ENCODE results near the gene LNX1.

Gene LNX1

GRCh38 chr4:53527930-53528329, 63.4 kb downstream of the LNX1 start:
- no peak overlapping the region for H3K27ac ChIP-seq (ENCODE audit: insufficient read depth, low read depth, low read length, poor library complexity, severe bottlenecking)
- H3K4me1 ChIP-seq (ENCODE audit: control insufficient read depth, insufficient read depth, low read length) = peaks cover 13% of the 10 kb centered on the region
- H3K4me3 ChIP-seq (ENCODE audit: insufficient read depth, low read depth, low read length) = no peak overlapping the region
- H3K36me3 ChIP-seq (ENCODE audit: control insufficient read depth, insufficient read depth, low read length) = no peaks in the 10 kb centered on the region
- 87 to 94% methylated on average over 4 of the region's 4 CpGs for WGBS, 2 experiments
- H3K9me3 ChIP-seq (ENCODE audit: control insufficient read depth, low read length) = no peaks in the 10 kb centered on the region
- H3K27me3 ChIP-seq (ENCODE audit: control insufficient read depth, insufficient read depth, low read length, poor library complexity, severe bottlenecking) = no peaks in the 10 kb centered on the region

GRCh38 chr4:53527326-53527725, 64.0 kb downstream of the LNX1 start:
- H3K36me3 ChIP-seq (ENCODE audit: control insufficient read depth, insufficient read depth, low read length) = no peaks in the 10 kb centered on the region
- 20 to 21% methylated on average over 1 of the region's 1 CpG for WGBS, 2 experiments

GRCh38 chr4:53522334-53522733, 69.0 kb downstream of the LNX1 start:
- Histone ChIP-seq H3K27me3 (ENCODE audit: control insufficient read depth, insufficient read depth, low read length, poor library complexity, severe bottlenecking) (no peaks in the 10 kb centered on the region), H3K36me3 (ENCODE audit: control insufficient read depth, insufficient read depth, low read length) (no peaks in the 10 kb centered on the region), H3K4me3 (ENCODE audit: insufficient read depth, low read depth, low read length) (no peak overlapping the region), H3K9me3 (ENCODE audit: control insufficient read depth, low read length) (no peaks in the 10 kb centered on the region), H3K27ac (ENCODE audit: insufficient read depth, low read depth, low read length, poor library complexity, severe bottlenecking) (no peak overlapping the region), H3K4me1 (ENCODE audit: control insufficient read depth, insufficient read depth, low read length) (peaks cover 19% of the 10 kb centered on the region)

More at GRCh38 chr4:53527326-53527725, 64.0 kb downstream of the LNX1 start:
- Histone ChIP-seq H3K27ac (ENCODE audit: insufficient read depth, low read depth, low read length, poor library complexity, severe bottlenecking) (no peak overlapping the region), H3K4me1 (ENCODE audit: control insufficient read depth, insufficient read depth, low read length) (peaks cover 13% of the 10 kb centered on the region), H3K9me3 (ENCODE audit: control insufficient read depth, low read length) (no peaks in the 10 kb centered on the region), H3K27me3 (ENCODE audit: control insufficient read depth, insufficient read depth, low read length, poor library complexity, severe bottlenecking) (no peaks in the 10 kb centered on the region), H3K4me3 (ENCODE audit: insufficient read depth, low read depth, low read length) (no peak overlapping the region)

- Histone ChIP-seq H3K27me3 (ENCODE audit: control insufficient read depth, insufficient read depth, low read length, poor library complexity, severe bottlenecking) (no peaks in the 10 kb centered on the region), H3K4me3 (ENCODE audit: insufficient read depth, low read depth, low read length) (no peak overlapping the region), H3K9me3 (ENCODE audit: control insufficient read depth, low read length) (no peaks in the 10 kb centered on the region), H3K4me1 (ENCODE audit: control insufficient read depth, insufficient read depth, low read length) (peaks cover 9% of the 10 kb centered on the region), H3K27ac (ENCODE audit: insufficient read depth, low read depth, low read length, poor library complexity, severe bottlenecking) (no peak overlapping the region), H3K36me3 (ENCODE audit: control insufficient read depth, insufficient read depth, low read length) (no peaks in the 10 kb centered on the region)
- 22 to 25% methylated on average over 6 of the region's 6 CpGs for WGBS, 2 experiments
Measured at GRCh38 chr4:53520116-53520515, 71.2 kb downstream of the LNX1 start.

- WGBS, 2 experiments = 95 to 96% methylated on average over 2 to 3 of the region's 3 CpGs
Measured at GRCh38 chr4:53518807-53519206, 72.5 kb downstream of the LNX1 start.

GRCh38 chr4:53515076-53515475, 76.2 kb downstream of the LNX1 start:
- no peaks in the 10 kb centered on the region for H3K9me3 ChIP-seq (ENCODE audit: control insufficient read depth, low read length)
- H3K4me3 ChIP-seq (ENCODE audit: insufficient read depth, low read depth, low read length) = no peak overlapping the region
- H3K27me3 ChIP-seq (ENCODE audit: control insufficient read depth, insufficient read depth, low read length, poor library complexity, severe bottlenecking) = no peaks in the 10 kb centered on the region
- H3K27ac ChIP-seq (ENCODE audit: insufficient read depth, low read depth, low read length, poor library complexity, severe bottlenecking) = no peak overlapping the region
- 94 to 98% methylated on average over 4 of the region's 4 CpGs for WGBS, 2 experiments
- no peaks in the 10 kb centered on the region for H3K36me3 ChIP-seq (ENCODE audit: control insufficient read depth, insufficient read depth, low read length)
- H3K4me1 ChIP-seq (ENCODE audit: control insufficient read depth, insufficient read depth, low read length) = peaks cover 3% of the 10 kb centered on the region

More at GRCh38 chr4:53518807-53519206, 72.5 kb downstream of the LNX1 start:
- Histone ChIP-seq H3K9me3 (ENCODE audit: control insufficient read depth, low read length) (no peaks in the 10 kb centered on the region), H3K4me1 (ENCODE audit: control insufficient read depth, insufficient read depth, low read length) (peaks cover 9% of the 10 kb centered on the region), H3K27me3 (ENCODE audit: control insufficient read depth, insufficient read depth, low read length, poor library complexity, severe bottlenecking) (no peaks in the 10 kb centered on the region), H3K36me3 (ENCODE audit: control insufficient read depth, insufficient read depth, low read length) (no peaks in the 10 kb centered on the region), H3K27ac (ENCODE audit: insufficient read depth, low read depth, low read length, poor library complexity, severe bottlenecking) (no peak overlapping the region), H3K4me3 (ENCODE audit: insufficient read depth, low read depth, low read length) (no peak overlapping the region)

GRCh38 chr4:53514509-53514908, 76.8 kb downstream of the LNX1 start:
- Histone ChIP-seq H3K27ac (ENCODE audit: insufficient read depth, low read depth, low read length, poor library complexity, severe bottlenecking) (no peak overlapping the region), H3K36me3 (ENCODE audit: control insufficient read depth, insufficient read depth, low read length) (no peaks in the 10 kb centered on the region), H3K27me3 (ENCODE audit: control insufficient read depth, insufficient read depth, low read length, poor library complexity, severe bottlenecking) (no peaks in the 10 kb centered on the region), H3K4me3 (ENCODE audit: insufficient read depth, low read depth, low read length) (no peak overlapping the region), H3K4me1 (ENCODE audit: control insufficient read depth, insufficient read depth, low read length) (no peaks in the 10 kb centered on the region), H3K9me3 (ENCODE audit: control insufficient read depth, low read length) (no peaks in the 10 kb centered on the region)
- 0% methylated on average over 1 of the region's 1 CpG for WGBS, 2 experiments

- WGBS, 2 experiments = 30 to 33% methylated on average over 3 of the region's 3 CpGs
- H3K9me3 ChIP-seq (ENCODE audit: control insufficient read depth, low read length) = no peaks in the 10 kb centered on the region
- H3K4me3 ChIP-seq (ENCODE audit: insufficient read depth, low read depth, low read length) = no peak overlapping the region
- H3K27ac ChIP-seq (ENCODE audit: insufficient read depth, low read depth, low read length, poor library complexity, severe bottlenecking) = no peak overlapping the region
- no peaks in the 10 kb centered on the region for H3K36me3 ChIP-seq (ENCODE audit: control insufficient read depth, insufficient read depth, low read length)
- no peaks in the 10 kb centered on the region for H3K27me3 ChIP-seq (ENCODE audit: control insufficient read depth, insufficient read depth, low read length, poor library complexity, severe bottlenecking)
- no peaks in the 10 kb centered on the region for H3K4me1 ChIP-seq (ENCODE audit: control insufficient read depth, insufficient read depth, low read length)
Measured at GRCh38 chr4:53512608-53513007, 78.7 kb downstream of the LNX1 start.

- H3K27me3 ChIP-seq (ENCODE audit: control insufficient read depth, insufficient read depth, low read length, poor library complexity, severe bottlenecking) = no peaks in the 10 kb centered on the region
- H3K4me3 ChIP-seq (ENCODE audit: insufficient read depth, low read depth, low read length) = no peak overlapping the region
- no peaks in the 10 kb centered on the region for H3K36me3 ChIP-seq (ENCODE audit: control insufficient read depth, insufficient read depth, low read length)
- H3K4me1 ChIP-seq (ENCODE audit: control insufficient read depth, insufficient read depth, low read length) = no peaks in the 10 kb centered on the region
- WGBS, 2 experiments = 31 to 36% methylated on average over 3 of the region's 3 CpGs
- no peak overlapping the region for H3K27ac ChIP-seq (ENCODE audit: insufficient read depth, low read depth, low read length, poor library complexity, severe bottlenecking)
- no peaks in the 10 kb centered on the region for H3K9me3 ChIP-seq (ENCODE audit: control insufficient read depth, low read length)
Measured at GRCh38 chr4:53511014-53511413, 80.3 kb downstream of the LNX1 start.

- WGBS, 2 experiments = 35 to 39% methylated on average over 5 of the region's 5 CpGs
- Histone ChIP-seq H3K27ac (ENCODE audit: insufficient read depth, low read depth, low read length, poor library complexity, severe bottlenecking) (no peak overlapping the region), H3K27me3 (ENCODE audit: control insufficient read depth, insufficient read depth, low read length, poor library complexity, severe bottlenecking) (no peaks in the 10 kb centered on the region), H3K4me3 (ENCODE audit: insufficient read depth, low read depth, low read length) (no peak overlapping the region), H3K9me3 (ENCODE audit: control insufficient read depth, low read length) (no peaks in the 10 kb centered on the region), H3K36me3 (ENCODE audit: control insufficient read depth, insufficient read depth, low read length) (no peaks in the 10 kb centered on the region), H3K4me1 (ENCODE audit: control insufficient read depth, insufficient read depth, low read length) (no peaks in the 10 kb centered on the region)
Measured at GRCh38 chr4:53510321-53510720, 81.0 kb downstream of the LNX1 start.

- Histone ChIP-seq H3K9me3 (ENCODE audit: control insufficient read depth, low read length) (no peaks in the 10 kb centered on the region), H3K27ac (ENCODE audit: insufficient read depth, low read depth, low read length, poor library complexity, severe bottlenecking) (no peak overlapping the region), H3K36me3 (ENCODE audit: control insufficient read depth, insufficient read depth, low read length) (no peaks in the 10 kb centered on the region), H3K4me3 (ENCODE audit: insufficient read depth, low read depth, low read length) (no peak overlapping the region), H3K4me1 (ENCODE audit: control insufficient read depth, insufficient read depth, low read length) (no peaks in the 10 kb centered on the region), H3K27me3 (ENCODE audit: control insufficient read depth, insufficient read depth, low read length, poor library complexity, severe bottlenecking) (no peaks in the 10 kb centered on the region)
- WGBS, 2 experiments = 93 to 95% methylated on average over 1 of the region's 1 CpG
Measured at GRCh38 chr4:53508446-53508845, 82.8 kb downstream of the LNX1 start.
